NCI-H146 treated with DMSO at 0.1 percent for 48 hours (cell line): ENCODE results near the gene SLC6A2.
"Not testable (repeated sequence)": the region's sequence is repeated elsewhere in the genome, so short reads cannot be mapped to it uniquely, and the experiment has no call there.

Experiments
- DNase-seq: peaks from one replicate; lab custom pipeline; 2025; ENCODE audit not compliant: unreplicated experiment; lab: John Stamatoyannopoulos, UW

Gene SLC6A2

GRCh38 chr16:55709801-55710200 is 54.0 kb downstream of the SLC6A2 start:
- no peak for DNase-seq

GRCh38 chr16:55710466-55710865 is 54.7 kb downstream of the SLC6A2 start:
- no peak for DNase-seq

- DNase-seq, result no peak
Observed at GRCh38 chr16:55711959-55712876, 56.4 kb downstream of the SLC6A2 start.

- no peak for DNase-seq
Observed at GRCh38 chr16:55713103-55713502, 57.3 kb downstream of the SLC6A2 start.

- DNase-seq, result no peak
Observed at GRCh38 chr16:55717326-55717725, 61.5 kb downstream of the SLC6A2 start.

GRCh38 chr16:55725055-55725777 is 69.4 kb downstream of the SLC6A2 start:
- no peak for DNase-seq

GRCh38 chr16:55728797-55729196 is 73.0 kb downstream of the SLC6A2 start:
- no peak for DNase-seq

- no peak for DNase-seq
Observed at GRCh38 chr16:55730115-55730514, 74.3 kb downstream of the SLC6A2 start.

GRCh38 chr16:55732496-55732895 is 76.7 kb downstream of the SLC6A2 start:
- DNase-seq, result no peak

GRCh38 chr16:55734665-55735064 is 78.9 kb downstream of the SLC6A2 start:
- DNase-seq, result no peak

- DNase-seq, result no peak
Observed at GRCh38 chr16:55735120-55735781, 79.5 kb downstream of the SLC6A2 start.

- no peak for DNase-seq
Observed at GRCh38 chr16:55736671-55737070, 80.9 kb downstream of the SLC6A2 start.

- DNase-seq, result no peak
Observed at GRCh38 chr16:55737318-55737717, 81.5 kb downstream of the SLC6A2 start.

- no peak for DNase-seq
Observed at GRCh38 chr16:55737966-55738365, 82.2 kb downstream of the SLC6A2 start.

GRCh38 chr16:55746081-55746480 is 90.3 kb downstream of the SLC6A2 start:
- DNase-seq, result no peak

GRCh38 chr16:55747785-55748184 is 92.0 kb downstream of the SLC6A2 start:
- no peak for DNase-seq

- not testable (repeated sequence) for DNase-seq
Observed at GRCh38 chr16:55752465-55753144, 96.8 kb downstream of the SLC6A2 start.

- not testable (repeated sequence) for DNase-seq
Observed at GRCh38 chr16:55753145-55753631, 97.4 kb downstream of the SLC6A2 start.
